MV-4-11 (cell line): ENCODE measurements around the gene HOXB4.

Source experiments
- DNase-seq: peaks from one replicate; lab custom pipeline; 2025; lab: John Stamatoyannopoulos, UW

HOXB4 gene

DNA sequence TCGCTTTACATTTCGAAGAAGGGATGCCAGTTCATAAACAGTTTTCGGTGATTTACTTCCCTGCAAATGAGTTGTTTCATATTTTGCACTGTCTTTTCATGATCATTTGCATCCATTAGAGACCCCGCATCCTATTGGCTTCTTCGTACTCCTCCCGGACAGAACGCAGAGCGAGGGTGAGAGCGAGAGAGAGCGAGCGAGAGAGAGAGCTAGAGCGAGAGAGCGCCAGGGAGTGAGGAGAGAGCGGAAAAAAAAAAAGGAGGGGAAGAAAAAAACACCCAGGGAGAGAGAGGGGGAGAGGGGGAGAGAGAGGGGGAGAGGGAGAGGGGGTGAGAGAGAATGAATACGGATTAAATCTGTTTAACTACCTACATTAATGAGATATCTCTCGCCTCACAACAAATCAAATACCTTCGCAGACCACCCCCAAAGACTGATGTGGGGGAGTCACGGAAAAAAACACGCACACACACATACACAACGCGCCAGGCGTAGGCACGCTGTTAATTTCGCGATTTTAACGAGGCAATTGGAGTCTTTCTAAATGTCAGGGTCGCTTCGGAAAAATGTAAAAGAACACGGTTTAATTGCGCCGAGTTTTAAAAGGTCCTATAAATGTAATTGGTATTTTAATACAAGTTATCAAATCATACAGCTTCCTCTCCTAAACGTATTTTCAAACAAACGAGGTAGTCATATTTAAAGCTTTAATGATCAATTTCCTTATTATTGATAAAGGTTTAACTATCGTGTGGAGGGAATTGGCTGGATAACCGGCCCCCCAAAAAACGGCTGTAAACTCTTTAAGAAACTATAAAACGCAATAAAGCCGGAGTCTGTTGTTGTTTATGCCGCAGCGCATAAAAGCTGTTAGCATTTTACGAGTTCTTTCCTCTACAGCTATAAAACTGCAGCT lies 37.2 kb upstream of the HOXB4 start, which contains the start of gene HOXB8:
TSS of gene HOXB8 (minus strand) at position 246 of the 916 bp plus-strand sequence. CDS start 588 bp downstream, outside the sequence.
- DNase-seq: no peak

DNA sequence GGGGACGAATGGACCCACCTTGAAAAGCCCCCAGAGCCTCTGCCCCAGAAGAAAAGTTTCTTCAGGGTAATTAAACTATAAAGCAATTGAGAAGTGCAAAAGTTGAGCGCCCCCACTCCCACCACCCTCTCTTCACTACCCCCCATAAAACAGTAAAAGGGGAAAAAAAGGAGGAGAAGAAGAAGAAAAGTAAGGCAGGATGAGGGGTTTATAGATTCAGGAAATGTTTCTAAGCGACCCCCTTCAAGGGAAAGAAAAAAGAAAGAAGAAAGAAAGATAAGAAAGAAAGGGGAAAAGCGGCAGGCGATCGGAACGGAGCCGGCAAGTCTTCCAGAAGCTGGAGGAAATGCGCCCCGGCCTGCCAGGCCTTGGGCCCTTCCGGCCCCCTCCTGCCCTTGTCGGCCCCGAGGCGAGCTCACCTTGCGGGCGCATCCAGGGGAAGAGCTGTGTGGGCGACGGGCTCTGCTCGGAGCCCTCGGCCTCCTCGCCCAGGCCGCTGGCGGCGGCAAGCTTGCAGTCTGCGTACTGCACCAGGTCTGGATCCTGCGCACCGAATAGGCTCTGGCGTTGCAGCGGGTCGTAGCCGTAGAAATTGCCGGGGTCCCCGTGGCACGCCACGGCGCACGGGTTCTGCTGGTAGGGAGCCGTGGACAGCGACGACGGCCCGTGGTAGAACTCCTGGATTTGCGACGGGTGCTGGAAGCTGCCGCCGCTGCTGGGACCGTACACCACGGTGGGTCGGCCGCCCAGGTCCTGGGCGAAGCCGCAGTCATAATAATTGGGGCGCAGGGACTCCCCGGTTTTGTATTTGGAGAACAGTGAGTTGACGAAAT lies 35.9 kb upstream of the HOXB4 start:
- DNase-seq: no peak

DNA sequence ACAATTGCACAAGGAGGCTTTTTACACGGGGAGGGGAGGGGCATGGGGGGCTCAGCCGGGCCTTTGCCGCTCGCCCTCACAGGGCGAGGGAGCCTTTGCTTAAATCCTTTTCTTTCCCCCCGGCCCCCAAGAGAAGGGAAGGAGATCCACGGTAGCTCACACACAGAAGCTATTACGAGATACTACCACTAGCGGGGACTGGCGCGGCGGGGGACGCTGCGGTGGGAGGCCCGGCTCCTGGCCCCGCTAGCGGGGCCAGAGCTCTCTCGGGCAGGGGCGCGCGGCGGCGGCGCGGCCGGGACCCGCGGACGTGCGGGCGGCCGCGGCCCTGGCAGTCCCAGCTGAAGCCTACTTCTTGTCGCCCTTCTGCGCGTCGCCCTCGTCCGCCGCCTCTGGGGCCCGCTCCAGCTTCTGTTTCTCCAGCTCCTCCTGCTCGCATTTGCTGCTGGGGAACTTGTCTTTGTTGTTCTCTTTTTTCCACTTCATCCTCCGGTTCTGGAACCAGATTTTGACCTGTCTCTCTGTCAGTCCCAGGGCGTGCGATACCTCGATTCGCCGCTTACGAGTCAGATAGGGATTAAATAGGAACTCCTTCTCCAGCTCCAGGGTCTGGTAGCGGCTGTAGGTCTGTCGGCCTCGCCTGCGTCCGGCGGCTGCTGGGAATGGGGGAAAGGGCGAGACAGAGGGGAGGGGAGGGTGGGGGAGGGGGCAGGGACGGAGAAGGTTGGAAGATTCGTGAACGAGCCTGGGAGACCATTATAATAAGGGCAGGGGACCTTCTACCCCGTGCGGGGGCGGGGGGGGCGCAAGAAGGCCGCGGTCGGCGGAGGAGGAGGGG lies 34.9 kb upstream of the HOXB4 start:
- DNase-seq: peak; percentile 5

DNA sequence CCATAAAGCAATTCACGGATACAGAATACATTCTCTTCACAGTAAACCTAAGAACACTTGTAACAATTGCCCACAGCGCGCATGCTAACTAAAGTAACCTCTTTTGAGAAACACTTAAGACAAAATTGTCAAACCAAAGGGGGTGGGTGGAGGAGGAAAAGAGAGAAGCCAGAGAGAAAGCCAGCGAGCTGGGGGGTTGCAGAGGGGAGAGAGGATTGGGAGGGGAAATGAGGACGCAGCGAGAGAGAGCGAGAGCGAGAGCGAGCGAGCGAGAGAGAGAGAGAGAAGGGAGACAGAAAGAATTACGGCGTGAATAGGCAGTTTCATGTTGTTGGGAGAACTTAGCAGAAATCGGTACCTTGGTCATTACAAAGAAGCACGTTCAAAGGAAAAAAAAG lies 34.3 kb upstream of the HOXB4 start:
- no peak for DNase-seq

DNA sequence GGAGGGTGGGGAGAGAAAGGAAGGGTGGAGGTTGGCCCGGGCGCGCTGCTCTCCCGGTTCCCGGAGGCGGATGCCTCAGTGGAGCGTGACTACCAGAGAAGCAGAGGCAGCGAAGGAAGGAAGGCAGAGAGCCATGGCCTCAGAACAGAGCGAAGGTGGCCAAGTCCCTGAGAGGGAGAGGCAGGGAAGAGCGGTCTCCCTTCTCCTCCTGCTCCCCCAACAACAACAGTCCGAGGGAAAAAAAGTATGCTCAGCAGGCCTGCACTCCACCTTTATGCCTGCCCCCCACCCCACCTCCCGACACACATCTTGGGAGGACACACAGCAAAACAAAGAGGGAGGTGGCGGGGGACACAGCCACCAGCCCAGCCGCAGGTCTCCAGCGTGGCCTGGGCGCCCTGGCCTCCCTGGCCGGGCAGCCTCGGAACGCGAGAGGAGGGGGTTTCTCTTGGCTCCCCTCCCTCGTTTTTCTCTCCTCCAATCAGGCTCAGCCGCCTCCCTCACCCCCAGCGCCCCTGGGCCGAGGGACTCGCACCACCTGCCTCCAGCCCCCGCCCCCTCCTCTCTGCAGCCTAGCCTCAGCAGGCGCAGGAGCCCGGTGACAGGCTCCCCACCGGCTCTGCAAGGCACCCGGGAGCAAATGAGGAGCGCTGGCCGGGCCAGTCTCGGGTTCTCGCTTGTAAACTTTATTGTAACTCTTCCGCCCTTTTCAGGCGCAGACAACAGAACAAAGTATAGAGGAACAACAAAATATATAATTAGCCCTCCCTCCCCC lies 33.7 kb upstream of the HOXB4 start:
- no peak for DNase-seq

DNA sequence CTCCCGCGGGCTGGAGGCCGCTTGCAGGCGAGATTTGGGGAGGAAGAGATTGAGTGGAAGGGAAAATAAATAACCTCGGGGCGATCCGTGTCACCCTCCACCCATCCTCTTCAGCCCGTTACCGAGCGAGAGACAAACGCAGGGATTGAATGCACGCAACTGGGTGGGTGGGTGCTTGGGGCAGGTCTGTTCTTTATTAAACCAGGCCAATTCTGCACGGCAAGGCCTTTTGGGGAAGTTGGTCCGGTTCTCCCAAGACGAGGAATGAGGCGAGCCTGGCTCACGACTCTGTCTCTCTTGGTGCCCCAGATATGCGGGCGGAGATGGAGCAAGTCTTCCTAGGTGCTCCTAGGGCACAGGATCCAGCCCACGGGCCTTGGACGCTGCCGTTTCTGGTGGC lies 33.1 kb upstream of the HOXB4 start:
- peak; percentile 10 for DNase-seq

DNA sequence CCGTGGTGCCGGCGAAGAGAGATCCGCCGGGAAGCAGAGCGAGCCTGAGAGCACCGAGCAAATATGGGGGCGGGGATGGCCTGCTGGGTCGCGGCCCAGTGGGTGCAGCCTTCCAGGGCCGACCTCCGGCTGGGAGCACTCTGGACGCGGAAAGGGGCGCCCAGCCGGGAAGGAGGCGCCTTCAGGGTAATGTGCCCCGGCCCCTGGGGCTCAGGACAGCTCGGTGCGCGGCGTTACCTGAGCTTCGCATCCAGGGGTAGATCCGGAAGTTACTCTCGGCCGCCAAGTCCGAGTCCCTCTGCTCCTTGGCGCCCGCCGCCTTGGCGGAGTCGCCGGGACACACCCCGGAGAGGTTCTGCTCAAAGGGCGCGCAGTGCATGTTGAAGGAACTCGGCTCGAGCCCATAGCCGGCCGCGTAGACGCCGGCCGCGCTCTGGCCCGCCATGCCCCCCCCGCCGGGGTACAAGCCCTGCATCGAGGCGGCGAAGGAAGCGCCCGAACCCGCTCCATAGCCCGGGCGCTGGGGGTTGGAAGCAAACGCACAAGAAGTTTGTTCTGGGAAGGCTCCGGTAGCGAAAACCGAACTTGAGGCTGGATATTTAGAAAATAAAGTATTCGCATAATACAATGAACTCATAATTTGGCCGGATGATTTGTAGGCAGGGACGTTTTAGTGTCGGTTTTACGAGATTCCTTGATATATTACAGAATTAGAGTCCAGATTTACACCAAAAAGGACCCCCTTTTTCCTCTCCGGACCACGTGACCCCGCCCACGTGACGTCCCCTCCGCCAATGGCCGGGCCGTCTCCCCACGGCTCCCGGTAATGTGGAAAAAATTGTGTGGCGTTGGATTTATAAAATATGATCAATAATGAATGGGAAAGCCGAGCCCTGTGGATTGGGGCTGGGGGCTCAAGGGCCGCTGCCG lies 32.4 kb upstream of the HOXB4 start, which contains the start of gene HOXB7:
TSS of gene HOXB7 (minus strand) at position 736 of the 930 bp plus-strand sequence. CDS start at position 637, 99 bp downstream.
- peak; percentile 11 for DNase-seq

DNA sequence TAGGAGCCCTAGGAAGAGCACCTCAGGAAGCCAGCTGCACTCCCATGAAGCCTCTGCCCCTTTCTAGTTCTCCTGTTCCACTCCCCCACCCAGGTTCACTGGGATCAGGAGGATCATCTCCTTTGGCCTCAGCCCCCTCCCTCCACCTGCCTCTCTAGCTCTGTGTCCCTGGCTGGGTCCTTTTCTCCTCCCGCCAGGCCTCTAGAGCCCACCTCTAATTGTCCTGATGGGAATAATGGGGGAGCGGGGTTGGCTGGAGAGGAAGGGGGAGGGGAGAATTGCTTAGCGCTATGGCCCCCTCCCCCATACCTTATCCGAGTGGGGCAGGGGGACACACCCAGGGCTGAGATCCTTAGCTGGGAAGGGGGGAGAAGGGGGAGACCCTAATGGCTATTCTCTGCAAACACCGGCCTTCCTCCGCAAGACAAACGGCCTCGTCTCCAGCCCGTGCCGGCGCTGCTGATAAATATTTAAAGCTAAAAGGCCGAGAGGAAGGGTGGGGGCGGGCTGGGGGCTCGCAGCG lies 31.7 kb upstream of the HOXB4 start:
- DNase-seq: no peak

DNA sequence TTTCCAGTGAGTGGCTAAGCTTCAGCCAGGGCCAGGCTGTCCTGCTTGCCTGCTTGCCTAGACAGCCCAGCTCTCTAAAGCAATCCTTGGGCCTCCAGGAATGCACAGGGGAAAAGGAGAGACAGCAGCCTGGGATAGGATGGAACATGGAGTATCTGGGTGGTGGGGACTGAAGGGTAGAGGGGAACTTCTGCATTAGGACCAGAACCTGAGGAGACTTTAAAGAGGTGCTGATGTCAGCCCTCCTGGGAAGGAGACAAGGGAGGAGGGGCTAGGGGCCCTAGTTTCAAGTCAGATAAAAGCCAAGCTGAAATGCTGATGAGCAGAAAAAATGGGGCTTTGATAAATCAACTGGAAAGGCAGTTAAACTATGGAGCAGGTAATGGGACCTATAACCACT lies 30.9 kb upstream of the HOXB4 start:
- no peak for DNase-seq

DNA sequence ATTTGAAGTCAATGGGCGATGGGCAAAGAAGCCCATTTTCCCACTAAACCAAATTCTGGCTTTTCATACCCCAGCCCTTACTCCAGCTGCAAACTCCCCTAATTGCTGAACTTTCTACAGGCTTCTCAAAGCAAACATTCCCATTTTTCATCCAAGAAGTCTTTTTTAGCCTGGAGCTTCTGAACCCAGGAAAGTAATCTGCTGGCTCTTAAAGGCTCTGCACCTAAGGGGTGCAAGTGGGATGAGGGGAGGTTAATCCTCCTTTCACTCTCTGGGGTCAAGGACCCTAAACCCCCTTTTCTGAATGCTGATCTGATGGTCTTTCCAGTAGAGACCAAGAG lies 30.3 kb upstream of the HOXB4 start:
- no peak for DNase-seq

DNA sequence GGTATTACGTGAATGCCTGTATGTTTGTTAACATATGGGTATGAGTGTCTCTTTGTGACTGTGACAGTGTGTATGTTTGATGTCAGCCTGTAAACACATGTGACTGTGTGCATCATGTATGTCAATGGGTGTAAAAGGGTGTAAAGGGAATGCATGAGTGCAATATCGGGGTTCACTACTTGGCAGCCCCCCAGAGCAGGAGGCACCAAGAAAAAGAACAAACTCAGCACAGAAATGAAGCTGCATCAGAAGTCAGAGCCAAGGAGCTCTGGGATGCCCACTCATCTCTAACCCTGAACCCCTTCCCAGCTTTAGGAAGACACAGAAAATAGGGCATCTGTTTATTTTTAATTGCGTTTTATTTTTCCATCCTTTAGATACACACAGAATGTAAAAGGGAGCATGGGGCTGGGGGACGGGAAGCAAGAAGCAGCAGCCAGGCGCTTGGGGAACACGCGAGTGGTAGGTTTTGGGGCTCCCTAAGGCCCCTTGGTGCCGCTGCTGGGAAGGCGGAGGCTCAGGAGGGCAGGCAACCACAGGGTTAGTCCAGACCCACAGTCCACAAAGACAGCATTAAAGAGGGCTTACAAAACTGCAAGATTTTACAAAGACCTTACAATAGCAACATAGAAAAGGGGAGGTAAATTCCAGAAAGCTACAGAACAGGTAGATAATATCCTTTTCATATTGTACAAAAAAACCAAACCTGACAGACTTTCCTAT lies 28.9 kb upstream of the HOXB4 start:
- DNase-seq: no peak

DNA sequence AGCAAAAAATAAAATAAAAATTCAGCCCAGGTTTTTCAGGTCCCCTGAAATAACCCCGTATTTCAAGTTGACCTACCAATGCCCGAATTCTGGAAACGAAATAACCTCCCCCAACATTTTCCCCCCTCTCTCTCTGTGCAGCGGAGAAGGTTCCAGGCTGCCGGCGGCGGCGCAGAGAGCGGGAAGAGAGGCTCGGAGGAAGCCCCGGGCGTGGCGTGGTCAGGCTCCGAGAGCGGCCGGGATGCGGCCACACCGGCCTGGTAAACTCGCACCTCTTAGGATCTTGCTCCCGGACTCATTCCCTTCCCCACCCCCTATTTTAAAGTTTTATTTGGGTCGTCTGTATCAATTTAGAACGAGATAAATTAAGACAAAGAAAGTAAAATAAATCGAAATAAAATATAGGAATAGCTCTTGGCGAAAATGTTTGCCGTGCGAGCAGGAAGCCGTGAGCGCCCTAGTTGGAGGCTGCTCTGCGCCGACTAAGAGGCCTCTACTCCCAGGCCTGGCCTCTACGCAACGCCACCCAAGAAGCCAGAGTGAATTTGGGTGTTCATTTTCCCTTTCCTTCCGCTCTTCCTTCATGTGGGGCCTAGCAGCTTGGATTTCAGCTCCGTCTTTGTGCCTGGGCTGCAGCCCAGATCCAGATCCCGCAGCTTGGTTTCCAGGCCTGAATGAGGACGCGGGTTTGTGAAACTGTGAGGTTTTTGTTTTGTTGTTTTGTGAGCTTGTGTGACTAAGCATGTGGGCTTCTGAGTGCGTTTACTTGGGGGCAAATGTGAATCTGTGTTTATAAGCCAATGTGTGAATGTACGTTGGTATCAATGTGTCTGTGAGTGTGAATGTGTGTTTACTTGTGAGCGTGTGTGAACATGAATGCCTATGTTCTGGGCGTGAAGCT lies 28.1 kb upstream of the HOXB4 start:
- no peak for DNase-seq

DNA sequence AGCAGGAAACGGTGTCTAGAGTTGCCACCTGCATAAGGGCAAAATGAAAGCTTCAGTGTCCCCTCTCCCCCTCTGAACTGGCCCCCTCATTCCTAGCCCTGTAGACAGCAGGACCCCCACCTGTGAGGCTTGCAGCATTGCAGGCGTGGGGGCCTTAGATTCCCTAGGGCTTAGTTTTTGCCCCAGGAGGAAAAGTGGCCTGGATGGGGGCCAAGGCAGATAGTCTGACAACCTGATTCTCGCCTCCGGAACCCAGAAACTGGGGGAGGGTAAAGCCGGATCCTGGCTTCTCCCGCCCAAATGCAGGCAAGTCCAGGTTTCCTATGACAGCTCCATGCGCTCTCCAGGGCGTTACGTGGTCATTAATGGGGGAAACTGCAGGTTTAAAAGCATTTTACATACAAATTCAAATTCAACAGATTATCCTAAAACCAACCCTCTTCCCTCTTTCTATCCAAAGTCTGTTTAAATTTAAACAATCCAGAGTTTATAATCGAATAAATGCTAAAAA lies 27.3 kb upstream of the HOXB4 start:
- DNase-seq: no peak

DNA sequence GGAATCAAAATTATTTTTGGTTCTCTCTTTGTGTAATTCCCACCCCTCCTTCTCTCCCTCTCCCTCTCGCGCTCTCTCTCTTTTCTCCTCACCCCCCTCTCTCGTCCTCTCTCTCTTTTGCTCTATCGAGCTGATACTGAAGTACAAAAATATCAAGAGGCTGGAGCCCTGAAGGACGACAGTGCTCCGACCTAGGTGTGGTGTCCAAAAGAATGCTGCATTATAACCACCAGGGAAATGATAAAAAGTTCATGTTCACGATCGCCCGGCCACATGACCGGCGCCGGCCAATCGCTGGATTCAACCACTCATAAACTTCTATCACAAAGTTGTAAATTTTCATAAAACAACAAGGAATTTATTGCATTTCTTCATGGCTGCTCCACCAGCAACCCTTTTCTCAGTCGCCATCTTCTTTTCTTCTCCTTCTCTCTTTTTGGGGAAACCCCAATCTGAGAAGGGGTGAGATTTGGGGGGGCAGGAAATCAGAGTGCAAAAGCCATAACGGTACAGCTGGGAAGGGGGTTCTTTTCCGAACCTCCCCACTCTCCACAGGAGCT lies 26.7 kb upstream of the HOXB4 start, which contains the start of gene HOXB6:
TSS of gene HOXB6 (minus strand) at position 217 of the 560 bp plus-strand sequence. CDS start 6,836 bp downstream, outside the sequence.
- no peak for DNase-seq

DNA sequence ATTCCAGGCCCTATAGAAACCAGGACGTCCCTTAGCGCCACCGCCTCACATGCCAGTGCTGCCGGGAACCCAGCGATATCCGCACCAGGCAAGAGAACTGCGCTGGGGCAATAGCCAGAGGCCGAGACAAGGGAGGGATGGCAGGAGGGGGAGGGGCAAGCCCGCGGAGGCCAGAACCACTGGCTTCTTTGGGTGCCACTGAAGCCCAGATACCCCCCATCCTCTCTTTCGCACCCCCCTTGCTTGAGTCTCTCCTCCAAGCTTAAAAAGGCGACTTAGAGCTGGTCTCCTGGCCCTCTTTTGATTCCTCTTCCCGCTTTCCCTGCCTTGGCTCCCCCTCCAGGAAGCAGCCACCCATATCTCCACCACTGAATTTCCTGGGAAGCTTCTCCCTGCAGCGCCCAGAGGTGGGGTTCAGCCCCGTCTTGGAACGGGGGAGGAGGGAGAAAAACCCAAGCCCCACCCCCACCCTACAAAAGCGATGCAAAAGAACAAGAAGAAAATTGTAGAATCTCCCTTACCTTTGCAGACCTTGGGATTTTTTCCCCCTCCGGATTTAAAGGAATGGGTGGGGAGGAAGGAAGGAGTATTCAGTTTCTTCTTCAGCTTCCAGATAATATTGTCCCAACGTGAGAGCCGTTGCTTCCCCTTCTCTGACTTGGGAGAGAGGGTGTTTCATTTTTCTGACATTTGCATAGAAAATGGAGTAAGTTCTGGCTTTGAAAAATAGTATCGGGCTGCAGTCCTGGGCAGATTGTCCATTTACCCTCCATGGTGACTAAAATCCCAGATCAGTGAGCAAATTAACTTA lies 26.0 kb upstream of the HOXB4 start:
- no peak for DNase-seq
